ENCODE results near the gene RNF150. TPM values are rescaled to one million over a fixed set of nuclear protein-coding genes. Genes with fewer than 3 reads are reported as not detected.

RNF150 gene
- total RNA-seq, 1 donor from 2014 or later = 14.8 TPM

GRCh38 chr4:141028024-141028529 lies 105.2 kb downstream of the RNF150 start:
- Mint-ChIP-seq H3K4me3 (ENCODE audit: unreplicated experiment) (no peak overlapping the region), H3K27me3 (ENCODE audit: low read depth) (no peaks in the 10 kb centered on the region), H3K36me3 (ENCODE audit: low read depth) (peaks cover under 1% of the 10 kb centered on the region)

GRCh38 chr4:141027421-141027820 lies 105.8 kb downstream of the RNF150 start:
- Mint-ChIP-seq H3K4me3 (ENCODE audit: unreplicated experiment) (no peak overlapping the region), H3K9me3 (ENCODE audit: low read depth) (no peaks in the 10 kb centered on the region), H3K36me3 (ENCODE audit: low read depth) (no peaks in the 10 kb centered on the region), H3K27ac (ENCODE audit: unreplicated experiment) (no peak overlapping the region), H3K4me1 (ENCODE audit: low read depth) (peaks cover 16% of the 10 kb centered on the region), H3K27me3 (ENCODE audit: low read depth) (no peaks in the 10 kb centered on the region)
- DNase-seq (ENCODE audit: low spot score) = no peak
- no peak for TF ChIP-seq CTCF (IDR thresholded peaks at IDR 0.05)

More at GRCh38 chr4:141028024-141028529, 105.2 kb downstream of the RNF150 start:
- no peak for DNase-seq (ENCODE audit: low spot score)
- peaks cover 16% of the 10 kb centered on the region for H3K4me1 Mint-ChIP-seq (ENCODE audit: low read depth)
- peaks cover under 1% of the 10 kb centered on the region for H3K9me3 Mint-ChIP-seq (ENCODE audit: low read depth)
- H3K27ac Mint-ChIP-seq (ENCODE audit: unreplicated experiment) = no peak overlapping the region
- TF ChIP-seq CTCF (IDR thresholded peaks at IDR 0.05) = no peak

GRCh38 chr4:141026900-141027299 lies 106.4 kb downstream of the RNF150 start:
- no peaks in the 10 kb centered on the region for H3K27me3 Mint-ChIP-seq (ENCODE audit: low read depth)
- no peak for TF ChIP-seq CTCF (IDR thresholded peaks at IDR 0.05)
- H3K9me3 Mint-ChIP-seq (ENCODE audit: low read depth) = no peaks in the 10 kb centered on the region
- no peak overlapping the region for H3K27ac Mint-ChIP-seq (ENCODE audit: unreplicated experiment)
- DNase-seq (ENCODE audit: low spot score) = no peak
- H3K36me3 Mint-ChIP-seq (ENCODE audit: low read depth) = no peaks in the 10 kb centered on the region
- no peak overlapping the region for H3K4me3 Mint-ChIP-seq (ENCODE audit: unreplicated experiment)
- H3K4me1 Mint-ChIP-seq (ENCODE audit: low read depth) = peaks cover 21% of the 10 kb centered on the region

- H3K4me3 Mint-ChIP-seq (ENCODE audit: unreplicated experiment) = no peak overlapping the region
Observed at GRCh38 chr4:141023051-141023450, 110.2 kb downstream of the RNF150 start.

GRCh38 chr4:141022111-141022695 lies 111.1 kb downstream of the RNF150 start:
- peaks cover 36% of the 10 kb centered on the region for H3K4me1 Mint-ChIP-seq (ENCODE audit: low read depth)
- H3K27ac Mint-ChIP-seq (ENCODE audit: unreplicated experiment) = no peak overlapping the region
- no peak overlapping the region for H3K4me3 Mint-ChIP-seq (ENCODE audit: unreplicated experiment)
- TF ChIP-seq CTCF (IDR thresholded peaks at IDR 0.05) = no peak
- no peak for DNase-seq (ENCODE audit: low spot score)
- peaks cover 2% of the 10 kb centered on the region for H3K9me3 Mint-ChIP-seq (ENCODE audit: low read depth)
- H3K36me3 Mint-ChIP-seq (ENCODE audit: low read depth) = no peaks in the 10 kb centered on the region
- no peaks in the 10 kb centered on the region for H3K27me3 Mint-ChIP-seq (ENCODE audit: low read depth)

More at GRCh38 chr4:141023051-141023450, 110.2 kb downstream of the RNF150 start:
- no peak for DNase-seq (ENCODE audit: low spot score)
- TF ChIP-seq CTCF (IDR thresholded peaks at IDR 0.05) = no peak
- H3K4me1 Mint-ChIP-seq (ENCODE audit: low read depth) = peaks cover 43% of the 10 kb centered on the region
- no peaks in the 10 kb centered on the region for H3K27me3 Mint-ChIP-seq (ENCODE audit: low read depth)
- H3K27ac Mint-ChIP-seq (ENCODE audit: unreplicated experiment) = no peak overlapping the region
- H3K9me3 Mint-ChIP-seq (ENCODE audit: low read depth) = peaks cover 2% of the 10 kb centered on the region
- H3K36me3 Mint-ChIP-seq (ENCODE audit: low read depth) = no peaks in the 10 kb centered on the region
